Fibroblast of pulmonary artery (primary cell): Measurements from ENCODE around the gene TULP4.

Experiments used
- DNase-seq: peaks from one replicate; pipeline ENCODE4 v3.0.0-alpha.2; 2010; ENCODE audit warnings: low read depth
- H3K4me3 ChIP-seq: replicated peaks from 2 replicates; pipeline ENCODE4 v1.5.1; 2011; ENCODE audit warnings: low read depth, mild to moderate bottlenecking, control low read depth, low read length, moderate library complexity
- TF ChIP-seq, protein P1 (sequence below): IDR thresholded peaks from 2 replicates; pipeline ENCODE4 v1.5.1; 2011; ENCODE audit warnings: mild to moderate bottlenecking, control low read depth, low read length, inconsistent platforms; ENCODE audit errors: missing control alignments

Gene TULP4

DNA sequence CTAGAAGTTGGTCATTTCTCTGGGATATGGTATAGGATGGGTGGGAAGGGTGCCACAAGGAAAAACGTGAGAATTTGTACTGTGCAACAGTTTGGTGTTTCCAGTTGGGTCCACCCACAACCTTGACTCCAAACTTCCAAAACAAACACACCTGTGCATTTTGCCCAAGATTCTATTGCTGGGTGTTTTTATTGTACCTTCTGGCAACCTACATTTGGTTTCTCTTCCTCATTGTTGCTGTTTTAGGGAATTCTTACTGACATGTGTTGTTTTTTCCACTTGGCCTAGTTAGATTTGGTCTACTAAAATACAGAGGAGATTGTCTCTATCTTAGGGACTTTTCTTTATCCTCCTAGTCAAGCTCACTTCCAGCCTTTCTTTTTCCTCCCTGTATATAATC, 16.7 kb downstream of the TULP4 start:
- H3K4me3 ChIP-seq: no peak overlapping the region
- TF ChIP-seq, protein P1, sequence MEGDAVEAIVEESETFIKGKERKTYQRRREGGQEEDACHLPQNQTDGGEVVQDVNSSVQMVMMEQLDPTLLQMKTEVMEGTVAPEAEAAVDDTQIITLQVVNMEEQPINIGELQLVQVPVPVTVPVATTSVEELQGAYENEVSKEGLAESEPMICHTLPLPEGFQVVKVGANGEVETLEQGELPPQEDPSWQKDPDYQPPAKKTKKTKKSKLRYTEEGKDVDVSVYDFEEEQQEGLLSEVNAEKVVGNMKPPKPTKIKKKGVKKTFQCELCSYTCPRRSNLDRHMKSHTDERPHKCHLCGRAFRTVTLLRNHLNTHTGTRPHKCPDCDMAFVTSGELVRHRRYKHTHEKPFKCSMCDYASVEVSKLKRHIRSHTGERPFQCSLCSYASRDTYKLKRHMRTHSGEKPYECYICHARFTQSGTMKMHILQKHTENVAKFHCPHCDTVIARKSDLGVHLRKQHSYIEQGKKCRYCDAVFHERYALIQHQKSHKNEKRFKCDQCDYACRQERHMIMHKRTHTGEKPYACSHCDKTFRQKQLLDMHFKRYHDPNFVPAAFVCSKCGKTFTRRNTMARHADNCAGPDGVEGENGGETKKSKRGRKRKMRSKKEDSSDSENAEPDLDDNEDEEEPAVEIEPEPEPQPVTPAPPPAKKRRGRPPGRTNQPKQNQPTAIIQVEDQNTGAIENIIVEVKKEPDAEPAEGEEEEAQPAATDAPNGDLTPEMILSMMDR: no peak
- DNase-seq: no peak

DNA sequence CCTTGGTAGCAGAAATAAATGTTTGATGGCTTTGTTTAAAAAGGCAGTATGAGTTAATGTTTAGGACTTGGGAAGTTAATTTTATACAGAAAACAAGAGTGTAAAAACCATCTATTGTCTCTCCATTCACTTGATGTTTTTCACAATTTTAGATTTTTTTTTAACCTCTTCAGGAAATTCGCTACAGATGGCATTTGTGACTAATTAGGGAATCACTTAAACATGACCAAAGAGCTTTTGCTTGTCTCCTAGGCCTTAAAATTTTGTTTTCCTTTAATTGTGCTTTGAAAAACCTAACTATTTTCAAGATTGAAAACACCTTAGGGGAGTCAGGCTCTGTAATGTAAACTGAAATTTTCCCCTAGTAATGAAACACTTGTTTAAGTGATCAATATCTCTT, 17.3 kb downstream of the TULP4 start:
- TF ChIP-seq, protein P1: no peak
- no peak overlapping the region for H3K4me3 ChIP-seq
- DNase-seq: no peak

- TF ChIP-seq, protein P1: no peak
- no peak overlapping the region for H3K4me3 ChIP-seq
- no peak for DNase-seq
These were observed 17.8 kb downstream of the TULP4 start for GRCh38 chr6:158330016-158330415.

DNA sequence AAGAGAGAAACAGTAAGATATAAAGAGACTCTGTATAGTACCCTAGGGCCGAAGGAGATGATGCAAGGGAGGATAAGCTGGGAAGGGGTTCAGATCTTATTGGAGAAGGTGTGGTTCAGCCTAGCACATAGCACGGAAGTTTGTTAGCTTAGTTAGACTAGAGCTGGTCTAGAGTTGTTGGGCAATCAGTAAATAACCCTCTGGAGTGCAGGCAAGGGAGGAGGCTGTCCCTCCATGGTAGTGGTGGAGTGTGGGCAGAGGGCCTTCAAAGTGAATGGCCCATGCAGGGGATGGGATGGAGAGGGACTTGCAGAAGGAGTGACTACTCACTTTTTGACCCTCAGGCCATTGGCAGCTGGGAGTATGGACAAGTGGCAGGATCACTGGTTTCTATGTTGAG, 20.0 kb downstream of the TULP4 start:
- no peak overlapping the region for H3K4me3 ChIP-seq
- no peak for DNase-seq
- TF ChIP-seq, protein P1: no peak

GRCh38 chr6:158333094-158333493, 20.8 kb downstream of the TULP4 start:
- H3K4me3 ChIP-seq: no peak overlapping the region
- no peak for DNase-seq
- TF ChIP-seq, protein P1: no peak

DNA sequence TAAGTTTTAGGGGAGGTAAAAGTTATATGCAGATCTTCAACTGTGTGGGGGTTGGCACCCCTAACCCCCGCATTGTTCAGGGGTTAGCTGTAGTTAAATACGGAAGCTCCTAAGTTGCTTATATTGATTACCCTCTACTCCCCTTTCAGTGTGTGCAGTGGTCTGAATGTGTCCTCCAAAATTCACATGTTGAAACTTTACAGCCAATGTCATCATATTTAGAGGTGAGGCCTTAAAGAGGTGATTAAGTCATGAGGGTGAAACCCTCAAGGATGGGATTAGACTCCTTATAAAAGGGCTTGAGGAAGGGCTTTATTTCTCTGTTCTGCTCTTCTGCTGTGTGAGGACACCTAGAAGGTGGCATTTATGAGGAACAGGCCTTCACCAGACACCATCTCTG, 22.3 kb downstream of the TULP4 start:
- DNase-seq: no peak
- TF ChIP-seq, protein P1: no peak

DNA sequence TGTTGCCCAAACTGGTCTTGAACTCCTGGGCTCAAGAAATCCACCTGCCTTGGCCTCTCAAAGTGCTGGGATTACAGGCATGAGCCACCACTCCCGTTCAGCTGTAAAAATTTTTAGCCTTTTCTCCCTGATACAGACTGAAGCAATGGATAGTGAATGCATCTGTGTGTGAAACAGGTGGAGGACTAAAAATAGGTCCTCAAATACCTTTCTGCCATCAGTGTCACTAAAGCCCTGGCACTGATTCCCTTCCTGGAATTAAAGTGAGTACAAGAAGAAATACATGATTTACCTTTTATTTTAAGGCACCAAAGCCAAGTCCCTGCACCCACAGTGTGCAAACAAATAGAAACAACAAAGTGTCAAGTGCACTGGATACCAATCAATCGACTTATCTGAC, 25.1 kb downstream of the TULP4 start:
- DNase-seq: no peak
- TF ChIP-seq, protein P1: no peak
- no peak overlapping the region for H3K4me3 ChIP-seq

More for the DNA sequence above, 22.3 kb downstream of the TULP4 start:
- H3K4me3 ChIP-seq: no peak overlapping the region
